ENCODE results near the gene PATL1. TPM values are rescaled to one million over a fixed set of nuclear protein-coding genes. Genes with fewer than 3 reads are reported as not detected.
"Not testable (repeated sequence)": the region's sequence is repeated elsewhere in the genome, so short reads cannot be mapped to it uniquely, and the experiment has no call there.

Gene PATL1
- total RNA-seq, 4 donors from 2014 or later: 19.0 to 29.9 (median 26.2) TPM

- TF ChIP-seq, protein P1, sequence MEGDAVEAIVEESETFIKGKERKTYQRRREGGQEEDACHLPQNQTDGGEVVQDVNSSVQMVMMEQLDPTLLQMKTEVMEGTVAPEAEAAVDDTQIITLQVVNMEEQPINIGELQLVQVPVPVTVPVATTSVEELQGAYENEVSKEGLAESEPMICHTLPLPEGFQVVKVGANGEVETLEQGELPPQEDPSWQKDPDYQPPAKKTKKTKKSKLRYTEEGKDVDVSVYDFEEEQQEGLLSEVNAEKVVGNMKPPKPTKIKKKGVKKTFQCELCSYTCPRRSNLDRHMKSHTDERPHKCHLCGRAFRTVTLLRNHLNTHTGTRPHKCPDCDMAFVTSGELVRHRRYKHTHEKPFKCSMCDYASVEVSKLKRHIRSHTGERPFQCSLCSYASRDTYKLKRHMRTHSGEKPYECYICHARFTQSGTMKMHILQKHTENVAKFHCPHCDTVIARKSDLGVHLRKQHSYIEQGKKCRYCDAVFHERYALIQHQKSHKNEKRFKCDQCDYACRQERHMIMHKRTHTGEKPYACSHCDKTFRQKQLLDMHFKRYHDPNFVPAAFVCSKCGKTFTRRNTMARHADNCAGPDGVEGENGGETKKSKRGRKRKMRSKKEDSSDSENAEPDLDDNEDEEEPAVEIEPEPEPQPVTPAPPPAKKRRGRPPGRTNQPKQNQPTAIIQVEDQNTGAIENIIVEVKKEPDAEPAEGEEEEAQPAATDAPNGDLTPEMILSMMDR (IDR thresholded peaks at IDR 0.05 in 4 of 5, conservative IDR thresholded peaks at IDR 0.05 in 1 of 5): no peak
- no peak for TF ChIP-seq POLR2A (IDR thresholded peaks at IDR 0.05)
- Histone ChIP-seq H3K4me1 (no peaks in the 10 kb centered on the region), H3K36me3 (peaks cover 0 to 94% of the 10 kb centered on the region in 2 donors), H3K27ac (no peak overlapping the region), H3K4me3 (no peak overlapping the region), H3K9me3 (no peaks in the 10 kb centered on the region), H3K27me3 (no peaks in the 10 kb centered on the region)
- DNase-seq: no peak
- no peak for ATAC-seq
- in situ Hi-C loops (cut with MboI; ENCODE audit: low sequenced_read_pairs in 4 of 4) (no loop called here), intact Hi-C loops (cut with DNase I; ENCODE audit: low total_unique reads) (no loop called here)
Observed at GRCh38 chr11:59644528-59644927, 24.3 kb downstream of the PATL1 start.

DNA sequence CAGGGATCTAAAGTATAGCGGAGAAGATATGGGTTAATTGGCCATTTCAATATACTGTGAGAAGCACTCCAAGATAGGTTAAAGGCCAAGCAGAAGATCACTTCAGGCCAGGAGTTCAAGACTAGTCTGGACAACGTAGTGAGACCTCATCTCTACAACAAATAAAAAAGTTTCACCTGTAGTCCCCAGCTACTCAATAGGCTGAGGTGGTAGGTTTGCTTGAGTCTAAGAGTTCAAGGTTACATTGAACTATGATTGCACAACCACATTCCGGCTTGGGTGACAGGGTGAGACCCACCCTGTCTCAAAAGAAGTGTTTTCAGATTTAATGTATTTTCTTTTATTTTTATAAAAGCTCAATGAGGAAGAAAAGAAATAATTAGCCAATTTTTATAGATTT is 25.4 kb downstream of the PATL1 start:
- TF ChIP-seq, protein P1 (IDR thresholded peaks at IDR 0.05 in 4 of 5, conservative IDR thresholded peaks at IDR 0.05 in 1 of 5): no peak
- TF ChIP-seq POLR2A (IDR thresholded peaks at IDR 0.05): no peak
- no peaks in the 10 kb centered on the region for H3K9me3 ChIP-seq
- in situ Hi-C loops (cut with MboI; ENCODE audit: low sequenced_read_pairs in 4 of 4): no loop called here
- H3K27ac ChIP-seq: peak overlapping the region in 1 of 4 donors; percentile 14
- H3K27me3 ChIP-seq: no peaks in the 10 kb centered on the region
- no peak for DNase-seq
- no peak for ATAC-seq
- intact Hi-C loops (cut with DNase I; ENCODE audit: low total_unique reads): no loop called here
- no peaks in the 10 kb centered on the region for H3K4me1 ChIP-seq
- H3K4me3 ChIP-seq: no peak overlapping the region
- peaks cover 0 to 94% of the 10 kb centered on the region in 2 donors for H3K36me3 ChIP-seq

DNA sequence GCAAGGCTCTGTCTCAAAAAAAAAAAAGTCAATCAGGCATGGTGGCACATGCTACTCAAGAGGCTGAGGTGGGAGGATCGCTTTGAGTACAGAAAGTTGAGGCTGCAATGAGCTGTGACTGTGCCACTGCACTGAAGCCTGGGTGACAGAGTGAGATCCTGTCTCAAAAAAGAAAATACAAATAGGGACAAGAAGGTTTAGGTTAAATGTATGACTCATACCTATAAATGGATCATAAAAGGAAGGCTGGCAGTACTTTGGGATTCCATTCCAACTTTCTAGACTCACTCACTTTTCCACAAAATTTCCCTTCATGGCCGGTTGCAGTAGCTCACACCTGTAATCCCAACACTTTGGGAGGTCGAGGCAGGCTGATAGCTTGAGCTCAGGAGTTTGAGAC is 27.7 kb downstream of the PATL1 start:
- in situ Hi-C loops (cut with MboI; ENCODE audit: low sequenced_read_pairs in 4 of 4): no loop called here
- no peak for DNase-seq
- intact Hi-C loops (cut with DNase I; ENCODE audit: low total_unique reads): no loop called here

GRCh38 chr11:59630493-59630892 is 38.3 kb downstream of the PATL1 start:
- H3K9me3 ChIP-seq: no peaks in the 10 kb centered on the region
- peaks cover 0 to 3% of the 10 kb centered on the region in 2 donors for H3K36me3 ChIP-seq
- no peak overlapping the region for H3K4me3 ChIP-seq
- intact Hi-C loops (cut with DNase I; ENCODE audit: low total_unique reads) (no loop called here), in situ Hi-C loops (cut with MboI; ENCODE audit: low sequenced_read_pairs in 4 of 4) (no loop called here)
- no peak for TF ChIP-seq POLR2A (IDR thresholded peaks at IDR 0.05)
- TF ChIP-seq, protein P1 (IDR thresholded peaks at IDR 0.05 in 4 of 5, conservative IDR thresholded peaks at IDR 0.05 in 1 of 5): no peak
- no peak overlapping the region for H3K27ac ChIP-seq
- H3K27me3 ChIP-seq: no peaks in the 10 kb centered on the region
- ATAC-seq (no peak), DNase-seq (no peak)
- H3K4me1 ChIP-seq: no peaks in the 10 kb centered on the region

More for the DNA sequence above, 27.7 kb downstream of the PATL1 start:
- no peak for TF ChIP-seq POLR2A (IDR thresholded peaks at IDR 0.05)
- TF ChIP-seq, protein P1 (IDR thresholded peaks at IDR 0.05 in 4 of 5, conservative IDR thresholded peaks at IDR 0.05 in 1 of 5): no peak
- no peaks in the 10 kb centered on the region for H3K9me3 ChIP-seq
- peak; percentile 39 to 46 for ATAC-seq
- H3K27ac ChIP-seq: peak overlapping the region in 2 of 4 donors; percentile 21 to 40
- peaks cover 0 to 94% of the 10 kb centered on the region in 2 donors for H3K36me3 ChIP-seq
- no peaks in the 10 kb centered on the region for H3K4me1 ChIP-seq
- no peaks in the 10 kb centered on the region for H3K27me3 ChIP-seq
- no peak overlapping the region for H3K4me3 ChIP-seq

DNA sequence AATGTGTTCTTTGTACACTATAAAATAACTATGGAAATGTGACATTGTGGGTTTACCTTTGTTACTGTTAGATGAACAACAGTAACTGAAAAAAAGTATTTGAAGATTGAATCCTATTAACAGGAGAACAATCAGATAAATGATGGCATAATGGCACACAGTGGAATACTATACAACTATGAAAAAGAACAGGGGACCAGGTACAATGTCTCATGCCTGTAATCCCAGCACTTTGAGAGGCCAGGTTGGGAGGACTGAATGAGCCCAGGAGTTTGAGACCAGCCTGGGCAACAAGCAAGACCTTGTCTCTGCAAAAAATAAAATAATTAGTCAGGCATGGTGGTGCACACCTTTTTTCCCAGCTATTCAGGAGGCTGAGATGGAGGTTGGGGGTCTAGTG is 38.8 kb downstream of the PATL1 start:
- Histone ChIP-seq H3K4me3 (no peak overlapping the region), H3K27ac (no peak overlapping the region), H3K9me3 (no peaks in the 10 kb centered on the region), H3K27me3 (no peaks in the 10 kb centered on the region), H3K4me1 (no peaks in the 10 kb centered on the region), H3K36me3 (no peaks in the 10 kb centered on the region)
- no peak for TF ChIP-seq POLR2A (IDR thresholded peaks at IDR 0.05)
- TF ChIP-seq, protein P1 (IDR thresholded peaks at IDR 0.05 in 4 of 5, conservative IDR thresholded peaks at IDR 0.05 in 1 of 5): no peak
- ATAC-seq (no peak), DNase-seq (no peak)
- intact Hi-C loops (cut with DNase I; ENCODE audit: low total_unique reads) (no loop called here), in situ Hi-C loops (cut with MboI; ENCODE audit: low sequenced_read_pairs in 4 of 4) (no loop called here)

- intact Hi-C loops (cut with DNase I; ENCODE audit: low total_unique reads); in situ Hi-C loops (cut with MboI; ENCODE audit: low sequenced_read_pairs in 4 of 4): not testable (repeated sequence)
Observed at GRCh38 chr11:59626969-59627368, 41.9 kb downstream of the PATL1 start.

More at GRCh38 chr11:59626969-59627368, 41.9 kb downstream of the PATL1 start:
- DNase-seq, H3K9me3 ChIP-seq, H3K27me3 ChIP-seq, H3K36me3 ChIP-seq, H3K4me3 ChIP-seq, H3K27ac ChIP-seq, H3K4me1 ChIP-seq, ATAC-seq: not testable (repeated sequence)
